ENCODE data around the gene ARHGAP26. TPM values are rescaled to one million over a fixed set of nuclear protein-coding genes. Genes with fewer than 3 reads are reported as not detected.

ARHGAP26 gene
- total RNA-seq, 4 donors from 2014 or later: 35.0 to 72.2 (median 44.0) TPM

GRCh38 chr5:143174714-143175398 is 404.7 kb downstream of the ARHGAP26 start:
- TF ChIP-seq CTCF (IDR thresholded peaks at IDR 0.05; ENCODE audit: low read depth): no peak

- no peak for TF ChIP-seq CTCF (IDR thresholded peaks at IDR 0.05; ENCODE audit: low read depth)
Measured at GRCh38 chr5:143176048-143176447, 405.9 kb downstream of the ARHGAP26 start.

- TF ChIP-seq CTCF (IDR thresholded peaks at IDR 0.05; ENCODE audit: low read depth): no peak
Measured at GRCh38 chr5:143177263-143177983, 407.2 kb downstream of the ARHGAP26 start.

GRCh38 chr5:143179126-143179740 is 409.1 kb downstream of the ARHGAP26 start:
- no peak for TF ChIP-seq CTCF (IDR thresholded peaks at IDR 0.05; ENCODE audit: low read depth)

GRCh38 chr5:143180751-143181150 is 410.6 kb downstream of the ARHGAP26 start:
- no peak for TF ChIP-seq CTCF (IDR thresholded peaks at IDR 0.05; ENCODE audit: low read depth)

GRCh38 chr5:143181173-143181572 is 411.0 kb downstream of the ARHGAP26 start:
- no peak for TF ChIP-seq CTCF (IDR thresholded peaks at IDR 0.05; ENCODE audit: low read depth)

GRCh38 chr5:143182106-143182505 is 411.9 kb downstream of the ARHGAP26 start:
- TF ChIP-seq CTCF (IDR thresholded peaks at IDR 0.05; ENCODE audit: low read depth): no peak
